Breast epithelium (tissue), 3 donors: Measurements from ENCODE around the gene CDH4.

Experiments used
- POLR2A ChIP-seq: fragments of 450-650 bp; IDR thresholded peaks from one replicate; pipeline ENCODE4 v1.6.1; 2016; ENCODE audit warnings: antibody characterized with exemption, mild to moderate bottlenecking, moderate library complexity
- POLR2AphosphoS5 ChIP-seq, 3 donors: sonication (generic); formaldehyde crosslinking; IDR thresholded peaks; one replicate each; pipeline ENCODE4 v1.6.1; 2017; ENCODE audit warnings: antibody characterized with exemption in 3 of 3
- TF ChIP-seq, protein P1 (sequence below), 3 donors: fragments of 450-650 bp; IDR thresholded peaks; one replicate each; pipeline ENCODE4 v1.5.1; 2016 to 2017; ENCODE audit warnings: antibody characterized with exemption in 3 of 3, mild to moderate bottlenecking in 3 of 3, moderate library complexity in 3 of 3

DNA sequence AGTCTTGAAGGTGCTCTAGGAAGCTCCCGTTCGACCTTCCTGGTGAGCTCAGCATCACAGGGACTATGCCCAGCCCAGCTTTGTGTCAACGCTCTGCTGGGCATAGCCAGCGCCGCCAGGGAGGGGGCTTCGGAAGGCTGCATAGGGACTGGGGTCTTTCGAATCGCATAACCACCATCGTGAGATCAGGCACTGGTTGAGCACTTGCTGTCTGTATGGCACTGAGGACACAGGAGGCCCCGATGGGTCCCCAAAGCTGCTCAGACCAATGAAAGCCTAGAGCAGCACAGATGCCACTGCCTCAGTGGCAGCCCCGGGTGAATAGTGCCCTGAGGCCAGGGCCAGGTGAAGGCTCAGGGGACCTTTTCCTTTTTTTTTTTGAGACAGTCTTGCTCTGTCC lies 716.9 kb downstream of the CDH4 start:
- TF ChIP-seq, protein P1, sequence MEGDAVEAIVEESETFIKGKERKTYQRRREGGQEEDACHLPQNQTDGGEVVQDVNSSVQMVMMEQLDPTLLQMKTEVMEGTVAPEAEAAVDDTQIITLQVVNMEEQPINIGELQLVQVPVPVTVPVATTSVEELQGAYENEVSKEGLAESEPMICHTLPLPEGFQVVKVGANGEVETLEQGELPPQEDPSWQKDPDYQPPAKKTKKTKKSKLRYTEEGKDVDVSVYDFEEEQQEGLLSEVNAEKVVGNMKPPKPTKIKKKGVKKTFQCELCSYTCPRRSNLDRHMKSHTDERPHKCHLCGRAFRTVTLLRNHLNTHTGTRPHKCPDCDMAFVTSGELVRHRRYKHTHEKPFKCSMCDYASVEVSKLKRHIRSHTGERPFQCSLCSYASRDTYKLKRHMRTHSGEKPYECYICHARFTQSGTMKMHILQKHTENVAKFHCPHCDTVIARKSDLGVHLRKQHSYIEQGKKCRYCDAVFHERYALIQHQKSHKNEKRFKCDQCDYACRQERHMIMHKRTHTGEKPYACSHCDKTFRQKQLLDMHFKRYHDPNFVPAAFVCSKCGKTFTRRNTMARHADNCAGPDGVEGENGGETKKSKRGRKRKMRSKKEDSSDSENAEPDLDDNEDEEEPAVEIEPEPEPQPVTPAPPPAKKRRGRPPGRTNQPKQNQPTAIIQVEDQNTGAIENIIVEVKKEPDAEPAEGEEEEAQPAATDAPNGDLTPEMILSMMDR (IDR thresholded peaks at IDR 0.05), result no peak
- TF ChIP-seq POLR2A (no peak), POLR2AphosphoS5 (IDR thresholded peaks at IDR 0.05) (no peak)
